ENCODE data around the gene ZNF335.

ZNF335 gene

GRCh38 chr20:45968081-45968671, 3.8 kb downstream of the ZNF335 start:
- TF ChIP-seq TAF1 (IDR thresholded peaks at IDR 0.05; ENCODE audit: borderline replicate concordance, low read depth, low read length), result no peak
- TF ChIP-seq POLR2AphosphoS5 (IDR thresholded peaks at IDR 0.05; ENCODE audit: low read depth, low read length), result no peak
- no peak; the same call in 1 of the 2 replicates for TF ChIP-seq POLR2A (IDR thresholded peaks at IDR 0.05; ENCODE audit: low read depth, low read length)
- no peak for FAIRE-seq

GRCh38 chr20:45967551-45968080, 4.4 kb downstream of the ZNF335 start:
- DNase-seq (ENCODE audit: insufficient read length), result no peak
- TF ChIP-seq TAF1 (IDR thresholded peaks at IDR 0.05; ENCODE audit: borderline replicate concordance, low read depth, low read length) (no peak), POLR2A (IDR thresholded peaks at IDR 0.05; ENCODE audit: low read depth, low read length) (no peak), POLR2AphosphoS5 (IDR thresholded peaks at IDR 0.05; ENCODE audit: low read depth, low read length) (no peak)
- no peak for FAIRE-seq

More at GRCh38 chr20:45968081-45968671, 3.8 kb downstream of the ZNF335 start:
- DNase-seq (ENCODE audit: insufficient read length), result no peak

- no peak for FAIRE-seq
- DNase-seq (ENCODE audit: insufficient read length), result no peak
- TF ChIP-seq TAF1 (IDR thresholded peaks at IDR 0.05; ENCODE audit: borderline replicate concordance, low read depth, low read length) (no peak), POLR2AphosphoS5 (IDR thresholded peaks at IDR 0.05; ENCODE audit: low read depth, low read length) (no peak), POLR2A (IDR thresholded peaks at IDR 0.05; ENCODE audit: low read depth, low read length) (no peak)
Observed at GRCh38 chr20:45965169-45966002, 6.6 kb downstream of the ZNF335 start.

- no peak; the same call in 1 of the 2 replicates for TF ChIP-seq POLR2AphosphoS5 (IDR thresholded peaks at IDR 0.05; ENCODE audit: low read depth, low read length)
- DNase-seq (ENCODE audit: insufficient read length) (no peak), FAIRE-seq (no peak)
Observed at GRCh38 chr20:45964006-45964400, 8.0 kb downstream of the ZNF335 start.

GRCh38 chr20:45963059-45964005, 8.7 kb downstream of the ZNF335 start:
- TF ChIP-seq POLR2AphosphoS5 (IDR thresholded peaks at IDR 0.05; ENCODE audit: low read depth, low read length), result no peak
- DNase-seq (ENCODE audit: insufficient read length), result no peak
- FAIRE-seq, result no peak

- no peak for FAIRE-seq
- TF ChIP-seq TAF1 (IDR thresholded peaks at IDR 0.05; ENCODE audit: borderline replicate concordance, low read depth, low read length) (no peak), POLR2A (IDR thresholded peaks at IDR 0.05; ENCODE audit: low read depth, low read length) (peak; percentile 41; the same call in 1 of the 2 replicates)
- DNase-seq (ENCODE audit: insufficient read length), result no peak
Observed at GRCh38 chr20:45962031-45962755, 9.8 kb downstream of the ZNF335 start.

- no peak for DNase-seq (ENCODE audit: insufficient read length)
- no peak for FAIRE-seq
- no peak for TF ChIP-seq POLR2AphosphoS5 (IDR thresholded peaks at IDR 0.05; ENCODE audit: low read depth, low read length)
- TF ChIP-seq TAF1 (IDR thresholded peaks at IDR 0.05; ENCODE audit: borderline replicate concordance, low read depth, low read length), result no peak
- TF ChIP-seq POLR2A (IDR thresholded peaks at IDR 0.05; ENCODE audit: low read depth, low read length), result no peak
Observed at GRCh38 chr20:45959956-45960630, 11.9 kb downstream of the ZNF335 start.

GRCh38 chr20:45959126-45959525, 12.9 kb downstream of the ZNF335 start:
- DNase-seq (ENCODE audit: insufficient read length) (no peak), FAIRE-seq (no peak)
- TF ChIP-seq TAF1 (IDR thresholded peaks at IDR 0.05; ENCODE audit: borderline replicate concordance, low read depth, low read length), result no peak
- TF ChIP-seq POLR2A (IDR thresholded peaks at IDR 0.05; ENCODE audit: low read depth, low read length), result 0 out of 2 replicates have a peak, but pooled peaks have one; percentile 19
- TF ChIP-seq POLR2AphosphoS5 (IDR thresholded peaks at IDR 0.05; ENCODE audit: low read depth, low read length), result no peak

- no peak for TF ChIP-seq TAF1 (IDR thresholded peaks at IDR 0.05; ENCODE audit: borderline replicate concordance, low read depth, low read length)
- no peak for TF ChIP-seq POLR2AphosphoS5 (IDR thresholded peaks at IDR 0.05; ENCODE audit: low read depth, low read length)
- TF ChIP-seq POLR2A (IDR thresholded peaks at IDR 0.05; ENCODE audit: low read depth, low read length), result no peak
- DNase-seq (ENCODE audit: insufficient read length) (no peak), FAIRE-seq (no peak)
Observed at GRCh38 chr20:45958593-45958992, 13.4 kb downstream of the ZNF335 start.
